Fibroblast of lung (primary cell): ENCODE measurements around the gene FCER2. TPM values are rescaled to one million over a fixed set of nuclear protein-coding genes. Genes with fewer than 3 reads are reported as not detected.
A peak's percentile ranks its signal among the peaks of the same experiment; 100 is the strongest.

Source experiments
- DNase-seq, 2 donors: peaks; one replicate each; pipeline versions ENCODE4 v3.0.0 to v3.0.0-alpha.2; 2010; ENCODE audit warnings: low read depth in 2 of 2
- H2AFZ ChIP-seq: 2 replicates; pipeline ENCODE4 v1.5.1; 2012; ENCODE audit warnings: low read length, control low read depth, inconsistent platforms
- H3K27ac ChIP-seq: 2 replicates; pipeline ENCODE4 v1.5.1; 2011; ENCODE audit warnings: low read length, control low read depth; ENCODE audit not compliant: insufficient read depth
- H3K27me3 ChIP-seq: 2 replicates; pipeline ENCODE4 v1.5.1; 2011; ENCODE audit warnings: mild to moderate bottlenecking, low read length; ENCODE audit not compliant: control insufficient read depth, insufficient read depth
- H3K36me3 ChIP-seq: 2 replicates; pipeline ENCODE4 v1.5.1; 2011; ENCODE audit warnings: low read length; ENCODE audit not compliant: control insufficient read depth, insufficient read depth
- H3K4me1 ChIP-seq: 2 replicates; pipeline ENCODE4 v1.5.1; 2011; ENCODE audit warnings: low read length; ENCODE audit not compliant: control insufficient read depth, insufficient read depth; ENCODE audit errors: extremely low read depth
- H3K4me2 ChIP-seq: 2 replicates; pipeline ENCODE4 v1.5.1; 2011; ENCODE audit warnings: low read length, control low read depth; ENCODE audit not compliant: insufficient read depth; ENCODE audit errors: extremely low read depth
- H3K4me3 ChIP-seq, 4 experiments: fragments of 200-600 bp in 1 of 4; sonication (generic) in 1 of 4; replicated peaks in 1 of 4; 2 replicates each; pipeline ENCODE4 v1.5.1; 2011 to 2016; ENCODE audit warnings: low read length in 4 of 4, low read depth in 3 of 4, mild to moderate bottlenecking in 3 of 4, control low read depth in 2 of 4, inconsistent platforms in 1 of 4, mixed read lengths in 1 of 4; ENCODE audit not compliant: insufficient read depth in 1 of 4; ENCODE audit errors: control extremely low read depth in 1 of 4
- H3K79me2 ChIP-seq: 2 replicates; pipeline ENCODE4 v1.5.1; 2012; ENCODE audit warnings: mild to moderate bottlenecking, low read length, inconsistent platforms; ENCODE audit not compliant: control insufficient read depth, insufficient read depth
- H3K9ac ChIP-seq: 2 replicates; pipeline ENCODE4 v1.5.1; 2011; ENCODE audit warnings: mild to moderate bottlenecking, low read length, control low read depth; ENCODE audit not compliant: insufficient read depth
- H3K9me3 ChIP-seq: 2 replicates; pipeline ENCODE4 v1.5.1; 2012; ENCODE audit warnings: low read depth, low read length; ENCODE audit not compliant: control insufficient read depth, insufficient read depth
- H4K20me1 ChIP-seq: 2 replicates; pipeline ENCODE4 v1.5.1; 2011; ENCODE audit warnings: low read length; ENCODE audit not compliant: control insufficient read depth, insufficient read depth; ENCODE audit errors: extremely low read depth
- CTCF ChIP-seq, 2 donors: IDR thresholded peaks in 1 of 2; conservative IDR thresholded peaks in 1 of 2; 1 replicate in 1 of 2; 2 replicates in 1 of 2; pipeline ENCODE4 v1.5.1; 2011 to 2012; ENCODE audit warnings: low read length in 2 of 2, control low read depth in 1 of 2, inconsistent platforms in 1 of 2, low read depth in 1 of 2, mild to moderate bottlenecking in 1 of 2
- EZH2 ChIP-seq: IDR thresholded peaks from 2 replicates; pipeline ENCODE4 v1.5.1; 2012; ENCODE audit warnings: low read length, control low read depth, mild to moderate bottlenecking; ENCODE audit errors: missing control alignments
- polyA plus RNA-seq, 2 donors: library from polyadenylated mRNA; depleted of rRNA in 1 of 2; stranded (reverse) in 1 of 2; unstranded in 1 of 2; fragments of >200 nt; gene quantifications; 2 replicates each; pipeline ENCODE4 v1.2.1, GENCODE V29; 2011 to 2012; ENCODE audit warnings: missing spikeins in 1 of 2
- total RNA-seq: library from RNA; depleted of rRNA; stranded (reverse); fragments of >200 nt; gene quantifications from 2 replicates; pipeline ENCODE4 v1.2.1, GENCODE V29; 2014

The FCER2 gene
- total and polyA plus RNA-seq, 2 donors (not counting 1 experiment from before 2014, with no cell fraction given): not detected

DNA sequence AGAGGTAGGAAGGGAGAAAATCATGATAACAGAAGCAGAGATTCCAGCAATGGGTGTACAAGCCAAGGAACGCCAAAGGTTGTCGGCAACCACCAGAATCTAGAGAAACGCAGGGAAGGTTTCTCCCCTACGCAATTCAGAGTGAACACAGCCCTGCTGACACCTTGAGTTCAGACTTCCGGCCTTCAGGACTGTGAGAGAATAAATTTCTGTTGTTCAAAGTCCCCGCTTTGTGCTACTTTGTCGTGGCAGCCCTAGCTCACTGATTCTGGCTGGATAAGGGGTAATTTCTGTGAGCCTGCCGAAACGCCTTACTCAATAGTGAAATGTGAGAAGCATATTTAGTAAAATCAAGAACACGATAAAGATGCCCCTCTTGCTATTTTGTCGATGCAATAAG is 35.3 kb upstream of the FCER2 start:
- TF ChIP-seq EZH2 (no peak), CTCF (conservative IDR thresholded peaks at IDR 0.05 in 1 of 2, IDR thresholded peaks at IDR 0.05 in 1 of 2; ENCODE audit: low read depth in 1 of 2, low read length in 2 of 2) (no peak)
- H3K9ac ChIP-seq: no peak overlapping the region
- H3K4me1 ChIP-seq: no peaks in the 10 kb centered on the region
- H3K4me2 ChIP-seq: no peak overlapping the region
- no peaks in the 10 kb centered on the region for H4K20me1 ChIP-seq
- no peak for DNase-seq
- no peaks in the 10 kb centered on the region for H3K36me3 ChIP-seq
- H3K79me2 ChIP-seq: no peaks in the 10 kb centered on the region
- no peaks in the 10 kb centered on the region for H3K27me3 ChIP-seq
- no peak overlapping the region for H3K4me3 ChIP-seq
- no peak overlapping the region for H2AFZ ChIP-seq
- no peak overlapping the region for H3K27ac ChIP-seq
- no peaks in the 10 kb centered on the region for H3K9me3 ChIP-seq

DNA sequence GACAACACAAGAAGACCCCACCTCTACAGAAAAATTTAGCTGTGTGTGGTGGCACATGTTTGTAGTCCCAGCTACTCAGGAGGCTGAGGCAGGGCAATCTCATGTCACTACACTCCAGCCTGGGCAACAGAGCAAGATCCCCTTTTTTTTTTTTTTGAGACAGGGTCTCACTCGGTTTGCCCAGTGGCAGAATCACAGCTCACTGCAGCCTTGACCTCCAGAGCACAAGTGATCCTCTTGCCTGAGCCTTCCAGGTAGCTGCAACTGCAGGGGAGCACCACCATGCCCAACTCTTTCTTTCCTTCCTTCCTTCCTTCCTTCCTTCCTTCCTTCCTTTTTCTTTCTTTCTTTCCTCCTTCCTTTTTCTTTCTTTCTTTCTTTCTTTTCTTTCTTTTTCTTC is 34.2 kb upstream of the FCER2 start:
- Histone ChIP-seq H3K36me3 (no peaks in the 10 kb centered on the region), H3K9ac (no peak overlapping the region), H3K27ac (no peak overlapping the region), H3K27me3 (peaks cover 3% of the 10 kb centered on the region), H3K4me3 (no peak overlapping the region), H2AFZ (no peak overlapping the region), H3K4me1 (no peaks in the 10 kb centered on the region), H3K9me3 (no peaks in the 10 kb centered on the region), H4K20me1 (no peaks in the 10 kb centered on the region), H3K79me2 (no peaks in the 10 kb centered on the region), H3K4me2 (no peak overlapping the region)
- DNase-seq: no peak
- no peak for TF ChIP-seq CTCF (conservative IDR thresholded peaks at IDR 0.05 in 1 of 2, IDR thresholded peaks at IDR 0.05 in 1 of 2; ENCODE audit: low read depth in 1 of 2, low read length in 2 of 2)
- TF ChIP-seq EZH2: no peak

DNA sequence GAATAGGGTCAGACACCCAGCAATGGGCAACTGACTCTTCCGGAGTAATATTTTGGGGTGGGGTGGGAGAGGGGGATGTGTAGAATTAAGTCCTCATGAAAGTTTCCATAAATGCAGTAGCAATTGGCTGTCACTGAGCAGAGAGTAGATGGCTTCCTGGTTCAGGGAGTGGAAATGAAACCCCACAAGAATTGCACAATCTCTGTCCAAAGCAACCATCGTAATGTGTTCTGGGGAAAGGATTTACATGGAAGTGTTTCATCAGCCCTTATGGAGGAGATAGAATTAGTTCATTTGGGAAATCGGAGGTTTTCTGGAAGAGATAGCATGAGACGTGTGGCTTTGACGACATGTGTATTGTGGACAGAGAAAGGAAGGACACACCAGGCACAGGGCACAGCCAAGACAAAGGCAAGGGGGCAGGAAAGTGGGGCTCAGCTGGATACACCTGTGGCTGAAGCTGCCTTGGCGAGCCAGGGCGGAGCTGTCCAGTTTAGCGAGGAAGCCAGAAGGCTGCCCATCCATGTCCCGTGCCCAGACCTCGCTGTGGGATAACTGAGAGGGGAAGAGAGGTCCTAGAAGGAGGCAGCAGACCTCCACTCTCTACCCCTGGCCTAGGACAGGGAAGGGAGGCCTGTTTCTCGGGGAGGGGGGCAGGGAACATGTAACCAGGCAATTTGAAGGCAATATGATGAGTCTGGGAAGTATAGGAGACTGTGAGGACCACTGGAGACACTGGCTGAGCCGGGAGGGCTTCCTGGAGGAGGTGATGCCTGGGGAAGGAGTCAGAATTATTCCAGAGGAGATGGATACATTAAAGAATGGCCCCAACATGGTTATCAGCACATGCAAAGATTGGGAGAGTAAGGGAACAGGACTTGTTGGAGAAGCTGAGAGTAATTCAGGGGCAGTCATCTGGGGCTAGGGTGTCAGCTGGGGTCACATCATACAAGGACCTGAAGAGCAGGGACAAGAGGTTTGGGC is 32.6 kb upstream of the FCER2 start:
- Histone ChIP-seq H3K4me1 (no peaks in the 10 kb centered on the region), H3K27ac (no peak overlapping the region), H3K9me3 (no peaks in the 10 kb centered on the region), H3K9ac (no peak overlapping the region), H4K20me1 (no peaks in the 10 kb centered on the region), H3K27me3 (peaks cover 3% of the 10 kb centered on the region), H3K79me2 (no peaks in the 10 kb centered on the region), H3K4me3 (no peak overlapping the region), H3K36me3 (no peaks in the 10 kb centered on the region), H3K4me2 (no peak overlapping the region), H2AFZ (no peak overlapping the region)
- TF ChIP-seq EZH2: no peak
- TF ChIP-seq CTCF (conservative IDR thresholded peaks at IDR 0.05 in 1 of 2, IDR thresholded peaks at IDR 0.05 in 1 of 2; ENCODE audit: low read depth in 1 of 2, low read length in 2 of 2): no peak
- DNase-seq: peak in 1 of 2 donors; percentile 17
